IPS-20b (cell line): ENCODE data around the gene ZMYM3.
"Not testable (repeated sequence)": the region's sequence is repeated elsewhere in the genome, so short reads cannot be mapped to it uniquely, and the experiment has no call there.

Experiments
- H3K27ac ChIP-seq: one replicate; pipeline ENCODE4 v1.5.1; 2013; ENCODE audit warnings: low read length
- H3K27me3 ChIP-seq: 2 replicates; pipeline ENCODE4 v1.6.1; 2013; ENCODE audit warnings: mild to moderate bottlenecking, low read length, inconsistent platforms; ENCODE audit not compliant: insufficient read depth
- H3K36me3 ChIP-seq: 2 replicates; pipeline ENCODE4 v1.6.1; 2013; ENCODE audit warnings: low read depth, mild to moderate bottlenecking, inconsistent platforms, low read length, moderate library complexity; ENCODE audit not compliant: insufficient read depth
- H3K4me1 ChIP-seq: 2 replicates; pipeline ENCODE4 v1.6.1; 2013; ENCODE audit warnings: mild to moderate bottlenecking, control low read depth, inconsistent platforms, low read length, moderate library complexity; ENCODE audit not compliant: insufficient read depth
- H3K4me3 ChIP-seq: 2 replicates; pipeline ENCODE4 v1.5.1; 2013; ENCODE audit warnings: mild to moderate bottlenecking, low read length, inconsistent platforms
- H3K9ac ChIP-seq: 2 replicates; pipeline ENCODE4 v1.6.1; 2013; ENCODE audit warnings: low read depth, mild to moderate bottlenecking, inconsistent platforms, low read length, moderate library complexity
- H3K9me3 ChIP-seq: 2 replicates; pipeline ENCODE4 v1.6.1; 2013; ENCODE audit warnings: mild to moderate bottlenecking, low read depth, low read length, inconsistent platforms; ENCODE audit not compliant: insufficient read depth

ZMYM3 gene

GRCh38 chrX:71254092-71254963 is at the start of gene ZMYM3:
Gene ZMYM3 (minus strand): TSS chrX:71254140. CDS start chrX:71253255, 885 bp downstream.
- H3K9ac ChIP-seq = peak within 1 kb of the TSS; percentile 90; the same call in 1 of the 2 replicates
- H3K27me3 ChIP-seq = no peaks in the 10 kb centered on the region
- peaks cover 18% of the 10 kb centered on the region for H3K36me3 ChIP-seq
- peak within 1 kb of the TSS; percentile 56 for H3K27ac ChIP-seq
- H3K9me3 ChIP-seq = no peaks in the 10 kb centered on the region
- H3K4me3 ChIP-seq = peak within 1 kb of the TSS; percentile 90
- peaks cover 3% of the 10 kb centered on the region; the same call in 1 of the 2 replicates for H3K4me1 ChIP-seq

- Histone ChIP-seq H3K9me3 (no peaks in the 10 kb centered on the region), H3K27ac (no peak overlapping the region), H3K9ac (no peak overlapping the region), H3K27me3 (no peaks in the 10 kb centered on the region), H3K4me1 (no peaks in the 10 kb centered on the region), H3K4me3 (no peak overlapping the region), H3K36me3 (peaks cover 67% of the 10 kb centered on the region)
Observed at GRCh38 chrX:71302461-71303213, 48.7 kb upstream of the ZMYM3 start.

- Histone ChIP-seq H3K27me3 (no peaks in the 10 kb centered on the region), H3K9ac (no peak within 1 kb of the TSS), H3K4me3 (no peak within 1 kb of the TSS), H3K4me1 (no peaks in the 10 kb centered on the region), H3K27ac (no peak within 1 kb of the TSS), H3K9me3 (no peaks in the 10 kb centered on the region), H3K36me3 (peaks cover 80% of the 10 kb centered on the region)
Observed at GRCh38 chrX:71301195-71301924, 47.4 kb upstream of the ZMYM3 start, which contains the start of gene ITGB1BP2. Gene ITGB1BP2 (plus strand): TSS chrX:71301750. CDS start chrX:71301807, 57 bp downstream.

- H3K4me1 ChIP-seq, H3K9me3 ChIP-seq, H3K4me3 ChIP-seq, H3K27me3 ChIP-seq, H3K27ac ChIP-seq, H3K9ac ChIP-seq: not testable (repeated sequence)
- peaks cover 88% of the 10 kb centered on the region for H3K36me3 ChIP-seq
Observed at GRCh38 chrX:71300495-71300894, 46.6 kb upstream of the ZMYM3 start.

GRCh38 chrX:71300064-71300463 is 46.1 kb upstream of the ZMYM3 start:
- not testable (repeated sequence) for H3K27ac ChIP-seq, H3K9me3 ChIP-seq, H3K9ac ChIP-seq, H3K4me1 ChIP-seq, H3K4me3 ChIP-seq, H3K27me3 ChIP-seq
- peaks cover 88% of the 10 kb centered on the region for H3K36me3 ChIP-seq

- Histone ChIP-seq H3K4me1 (no peaks in the 10 kb centered on the region), H3K4me3 (no peak overlapping the region), H3K36me3 (peaks cover 89% of the 10 kb centered on the region), H3K9ac (no peak overlapping the region), H3K9me3 (no peaks in the 10 kb centered on the region), H3K27me3 (no peaks in the 10 kb centered on the region), H3K27ac (no peak overlapping the region)
Observed at GRCh38 chrX:71298119-71298518, 44.2 kb upstream of the ZMYM3 start.

- no peaks in the 10 kb centered on the region for H3K9me3 ChIP-seq
- H3K27me3 ChIP-seq = no peaks in the 10 kb centered on the region
- H3K36me3 ChIP-seq = peaks cover 95% of the 10 kb centered on the region
- no peak overlapping the region for H3K9ac ChIP-seq
- no peaks in the 10 kb centered on the region for H3K4me1 ChIP-seq
- no peak overlapping the region for H3K4me3 ChIP-seq
- H3K27ac ChIP-seq = no peak overlapping the region
Observed at GRCh38 chrX:71296806-71297205, 42.9 kb upstream of the ZMYM3 start.

- Histone ChIP-seq H3K9ac (no peak overlapping the region), H3K27ac (no peak overlapping the region), H3K27me3 (no peaks in the 10 kb centered on the region), H3K4me3 (no peak overlapping the region), H3K36me3 (peaks cover 91% of the 10 kb centered on the region), H3K9me3 (no peaks in the 10 kb centered on the region), H3K4me1 (no peaks in the 10 kb centered on the region)
Observed at GRCh38 chrX:71292669-71293365, 38.9 kb upstream of the ZMYM3 start.

GRCh38 chrX:71291381-71291780 is 37.4 kb upstream of the ZMYM3 start:
- H3K4me3 ChIP-seq = no peak overlapping the region
- no peaks in the 10 kb centered on the region for H3K27me3 ChIP-seq
- no peaks in the 10 kb centered on the region; the same call in 1 of the 2 replicates for H3K4me1 ChIP-seq
- H3K27ac ChIP-seq = no peak overlapping the region
- peaks cover 88% of the 10 kb centered on the region for H3K36me3 ChIP-seq
- H3K9me3 ChIP-seq = no peaks in the 10 kb centered on the region
- H3K9ac ChIP-seq = no peak overlapping the region

- Histone ChIP-seq H3K36me3 (peaks cover 57% of the 10 kb centered on the region), H3K9me3 (no peaks in the 10 kb centered on the region), H3K27ac (no peak overlapping the region), H3K4me3 (peak overlapping the region; percentile 97), H3K4me1 (peaks cover 6% of the 10 kb centered on the region), H3K9ac (peak overlapping the region; percentile 100; the same call in 1 of the 2 replicates), H3K27me3 (no peaks in the 10 kb centered on the region)
Observed at GRCh38 chrX:71285929-71286328, 32.0 kb upstream of the ZMYM3 start.
